Transverse colon (tissue), 4 donors: Measurements from ENCODE around the gene CENPC.
"Not testable (repeated sequence)": the region's sequence is repeated elsewhere in the genome, so short reads cannot be mapped to it uniquely, and the experiment has no call there.

Experiments
- EP300 ChIP-seq: sonication (generic); formaldehyde crosslinking; IDR thresholded peaks from one replicate; pipeline ENCODE4 v1.6.1; 2017; ENCODE audit warnings: antibody characterized with exemption, low read depth
- POLR2A ChIP-seq: fragments of 450-650 bp; IDR thresholded peaks from one replicate; pipeline ENCODE4 v1.6.1; 2016; ENCODE audit warnings: antibody characterized with exemption, mild to moderate bottlenecking, moderate library complexity
- POLR2AphosphoS5 ChIP-seq, 3 donors: sonication (generic); formaldehyde crosslinking; IDR thresholded peaks; one replicate each; pipeline ENCODE4 v1.6.1; 2016; ENCODE audit warnings: antibody characterized with exemption in 3 of 3
- TF ChIP-seq, protein P1 (sequence below), 5 experiments: fragments of 200-600 bp in 3 of 5; fragments of 450-650 bp in 2 of 5; sonication (generic) in 3 of 5; IDR thresholded peaks; 1 replicate in 2 of 5; 2 replicates in 3 of 5; pipeline ENCODE4 v1.5.1; 2016 to 2017; ENCODE audit warnings: antibody characterized with exemption in 5 of 5, inconsistent platforms in 3 of 5, mild to moderate bottlenecking in 2 of 5, moderate library complexity in 1 of 5

DNA sequence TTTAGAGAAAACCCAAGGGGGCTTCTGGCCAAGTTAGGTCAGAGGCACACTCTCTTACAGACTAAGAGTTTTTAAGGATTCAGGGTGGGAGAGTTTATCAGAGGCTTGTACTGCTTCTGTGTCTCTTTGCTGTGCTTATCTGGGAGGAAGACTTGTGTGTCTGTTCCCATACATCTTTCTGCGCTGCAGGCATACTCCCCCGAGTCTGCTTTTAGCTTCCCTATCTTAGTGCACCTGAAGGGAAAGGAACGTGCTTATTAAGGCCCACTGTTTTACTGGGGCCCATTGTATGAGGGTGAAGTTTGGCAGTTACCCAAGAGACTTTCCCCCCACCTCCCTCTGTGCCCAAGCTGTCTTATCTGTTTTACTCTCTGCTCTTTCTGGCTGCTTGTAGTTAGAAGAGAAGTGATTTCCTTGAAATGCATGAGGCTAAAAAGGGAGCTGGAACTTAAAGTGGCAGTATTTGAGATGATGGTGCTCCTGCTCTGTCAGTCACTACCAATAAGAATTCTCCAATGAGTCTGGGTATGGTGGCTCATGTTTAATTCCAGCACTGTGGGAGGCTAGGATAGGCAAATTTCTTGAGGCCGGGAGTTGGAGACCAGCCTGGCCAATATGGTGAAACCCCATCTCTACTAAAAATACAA is 7.0 kb upstream of the CENPC start:
- TF ChIP-seq, protein P1, sequence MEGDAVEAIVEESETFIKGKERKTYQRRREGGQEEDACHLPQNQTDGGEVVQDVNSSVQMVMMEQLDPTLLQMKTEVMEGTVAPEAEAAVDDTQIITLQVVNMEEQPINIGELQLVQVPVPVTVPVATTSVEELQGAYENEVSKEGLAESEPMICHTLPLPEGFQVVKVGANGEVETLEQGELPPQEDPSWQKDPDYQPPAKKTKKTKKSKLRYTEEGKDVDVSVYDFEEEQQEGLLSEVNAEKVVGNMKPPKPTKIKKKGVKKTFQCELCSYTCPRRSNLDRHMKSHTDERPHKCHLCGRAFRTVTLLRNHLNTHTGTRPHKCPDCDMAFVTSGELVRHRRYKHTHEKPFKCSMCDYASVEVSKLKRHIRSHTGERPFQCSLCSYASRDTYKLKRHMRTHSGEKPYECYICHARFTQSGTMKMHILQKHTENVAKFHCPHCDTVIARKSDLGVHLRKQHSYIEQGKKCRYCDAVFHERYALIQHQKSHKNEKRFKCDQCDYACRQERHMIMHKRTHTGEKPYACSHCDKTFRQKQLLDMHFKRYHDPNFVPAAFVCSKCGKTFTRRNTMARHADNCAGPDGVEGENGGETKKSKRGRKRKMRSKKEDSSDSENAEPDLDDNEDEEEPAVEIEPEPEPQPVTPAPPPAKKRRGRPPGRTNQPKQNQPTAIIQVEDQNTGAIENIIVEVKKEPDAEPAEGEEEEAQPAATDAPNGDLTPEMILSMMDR (IDR thresholded peaks at IDR 0.05): not testable (repeated sequence)
- TF ChIP-seq POLR2A; EP300; POLR2AphosphoS5 (IDR thresholded peaks at IDR 0.05): not testable (repeated sequence)
